Calu3 (cell line): Measurements from ENCODE around the gene MBP. TPM values are rescaled to one million over a fixed set of nuclear protein-coding genes. Genes with fewer than 3 reads are reported as not detected.

Source experiments
- BruUV-seq: library from RNA; stranded (reverse); fragments of 400-500 nt; replicated peaks from 2 replicates; lab custom pipeline; 2021; lab: Mats Ljungman, UMichigan
- CTCF ChIA-PET: fragments of 300-600 bp; sonication (Branson Sonifier 250); formaldehyde crosslinking; loops from one replicate; lab custom pipeline; 2022; ENCODE audit warnings: antibody characterized with exemption; lab: Charles Lee
- DNase-seq: peaks from one replicate; pipeline ENCODE4 v3.0.0; 2022
- H3K27ac Mint-ChIP-seq: one replicate; pipeline ENCODE4 v1.8.0; 2022; ENCODE audit warnings: mixed read lengths; ENCODE audit not compliant: unreplicated experiment
- H3K27me3 Mint-ChIP-seq: one replicate; pipeline ENCODE4 v1.8.0; 2022; ENCODE audit warnings: mixed read lengths; ENCODE audit not compliant: unreplicated experiment
- H3K36me3 Mint-ChIP-seq: one replicate; pipeline ENCODE4 v1.8.0; 2022; ENCODE audit warnings: mild to moderate bottlenecking, moderate library complexity, mixed read lengths; ENCODE audit not compliant: insufficient read depth, unreplicated experiment
- H3K4me1 Mint-ChIP-seq: one replicate; pipeline ENCODE4 v1.8.0; 2022; ENCODE audit warnings: mild to moderate bottlenecking, low read depth, mixed read lengths; ENCODE audit not compliant: unreplicated experiment
- H3K4me3 Mint-ChIP-seq: one replicate; pipeline ENCODE4 v1.8.0; 2022; ENCODE audit warnings: mild to moderate bottlenecking, low read depth, moderate library complexity, mixed read lengths; ENCODE audit not compliant: unreplicated experiment
- H3K9me3 Mint-ChIP-seq: one replicate; pipeline ENCODE4 v1.8.0; 2022; ENCODE audit warnings: low read depth, mixed read lengths; ENCODE audit not compliant: unreplicated experiment
- intact Hi-C: fragments of 100-400 bp; cut with micrococcal nuclease; formaldehyde crosslinking; loops from one replicate; pipeline ENCODE4 v1.10.0; 2022; ENCODE audit not compliant: unreplicated experiment
- total RNA-seq: library from RNA; stranded (reverse); gene quantifications from 2 replicates; pipeline ENCODE4 v1.2.3, GENCODE V29; 2022
- TF ChIP-seq, protein P1 (sequence below): fragments of 200-600 bp; IDR thresholded peaks from one replicate; pipeline ENCODE4 v1.8.0; 2022; ENCODE audit warnings: antibody characterized with exemption; ENCODE audit not compliant: unreplicated experiment

MBP gene
- total RNA-seq, 1 experiment from 2014 or later, result 221 TPM

DNA sequence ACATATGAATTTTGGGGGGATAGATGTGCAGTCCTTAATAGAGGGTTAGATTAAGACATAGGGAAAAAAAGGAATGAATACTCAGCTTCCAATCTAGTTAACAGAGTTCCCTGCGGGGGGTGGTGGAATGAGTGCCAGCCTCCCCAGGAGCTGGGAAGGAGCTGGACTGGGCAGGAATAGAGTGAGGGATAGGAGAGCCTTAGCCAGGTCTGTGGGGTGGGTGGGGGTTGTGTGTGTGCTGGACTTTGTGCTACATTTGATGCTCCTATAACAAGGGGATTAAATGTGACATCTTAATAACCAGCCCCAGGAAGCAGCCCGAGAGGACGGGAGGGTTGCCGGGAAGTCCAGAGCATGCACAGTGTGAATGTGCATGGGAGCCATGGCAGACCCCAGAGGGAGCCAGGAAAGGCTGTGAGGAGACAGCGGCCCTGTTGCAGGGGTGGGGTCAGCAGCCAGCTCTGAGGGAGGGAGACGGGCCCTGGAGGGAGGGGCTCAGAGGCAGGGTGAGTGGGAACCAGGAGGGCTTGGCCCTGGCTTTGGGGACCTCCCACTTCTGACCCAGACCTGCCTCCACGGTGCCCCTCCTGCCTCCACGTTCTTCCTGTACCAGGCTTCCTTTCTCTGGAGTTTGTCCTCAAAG is 3.6 kb upstream of the MBP start:
- intact Hi-C loops, result no loop called here
- DNase-seq, result no peak
- Mint-ChIP-seq H3K4me3 (no peak overlapping the region), H3K4me1 (no peaks in the 10 kb centered on the region), H3K27ac (no peak overlapping the region), H3K27me3 (no peaks in the 10 kb centered on the region), H3K9me3 (no peaks in the 10 kb centered on the region), H3K36me3 (peaks cover 30% of the 10 kb centered on the region)
- BruUV-seq, result no TSS peak
- TF ChIP-seq, protein P1, sequence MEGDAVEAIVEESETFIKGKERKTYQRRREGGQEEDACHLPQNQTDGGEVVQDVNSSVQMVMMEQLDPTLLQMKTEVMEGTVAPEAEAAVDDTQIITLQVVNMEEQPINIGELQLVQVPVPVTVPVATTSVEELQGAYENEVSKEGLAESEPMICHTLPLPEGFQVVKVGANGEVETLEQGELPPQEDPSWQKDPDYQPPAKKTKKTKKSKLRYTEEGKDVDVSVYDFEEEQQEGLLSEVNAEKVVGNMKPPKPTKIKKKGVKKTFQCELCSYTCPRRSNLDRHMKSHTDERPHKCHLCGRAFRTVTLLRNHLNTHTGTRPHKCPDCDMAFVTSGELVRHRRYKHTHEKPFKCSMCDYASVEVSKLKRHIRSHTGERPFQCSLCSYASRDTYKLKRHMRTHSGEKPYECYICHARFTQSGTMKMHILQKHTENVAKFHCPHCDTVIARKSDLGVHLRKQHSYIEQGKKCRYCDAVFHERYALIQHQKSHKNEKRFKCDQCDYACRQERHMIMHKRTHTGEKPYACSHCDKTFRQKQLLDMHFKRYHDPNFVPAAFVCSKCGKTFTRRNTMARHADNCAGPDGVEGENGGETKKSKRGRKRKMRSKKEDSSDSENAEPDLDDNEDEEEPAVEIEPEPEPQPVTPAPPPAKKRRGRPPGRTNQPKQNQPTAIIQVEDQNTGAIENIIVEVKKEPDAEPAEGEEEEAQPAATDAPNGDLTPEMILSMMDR, result no peak
- CTCF ChIA-PET, result interaction anchor here (0.6 kb wide), 1 partner anchor 951 kb away, joined by 3 read pairs; no protein-coding TSS in a partner anchor

DNA sequence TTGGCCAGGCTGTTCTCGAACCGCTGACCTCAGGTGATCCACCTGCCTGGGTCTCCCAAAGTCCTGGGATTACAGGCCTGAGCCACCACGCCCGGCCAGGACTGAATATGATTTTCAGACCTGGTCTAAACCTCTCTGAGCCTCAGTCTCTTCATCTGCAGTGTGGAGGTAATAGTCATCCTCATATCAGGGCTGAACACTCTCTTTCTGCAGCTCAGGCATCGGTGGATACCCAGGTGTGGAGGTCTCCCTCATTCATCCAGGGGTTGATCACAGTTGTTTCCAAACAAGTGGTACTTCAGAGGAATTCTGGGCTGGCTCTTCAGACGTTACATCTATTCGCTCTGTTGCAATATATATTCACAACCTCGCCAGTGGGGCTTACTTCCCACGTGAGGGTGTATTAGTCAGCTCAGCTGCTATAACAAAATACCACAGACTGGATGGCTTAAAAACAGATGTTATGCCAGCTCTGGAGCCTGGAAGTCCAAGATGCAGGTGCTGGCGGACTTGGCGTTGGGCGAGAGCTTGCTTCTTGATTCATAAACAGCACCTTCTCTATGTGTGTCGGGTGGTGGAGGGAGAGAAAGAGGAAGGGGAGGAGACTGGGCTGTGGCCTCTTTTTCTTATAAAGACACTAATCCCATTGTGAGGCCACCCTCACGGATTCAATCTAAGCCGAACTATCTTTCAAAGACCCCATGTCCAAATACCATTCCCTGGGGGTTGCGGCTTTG is 2.9 kb upstream of the MBP start:
- no peak overlapping the region for H3K27ac Mint-ChIP-seq
- TF ChIP-seq, protein P1, result no peak
- CTCF ChIA-PET, result interaction anchor here (0.6 to 1.8 kb wide), 3 partner anchors 77 to 952 kb away, joined by 3 to 5 read pairs (median 3); no protein-coding TSS in a partner anchor
- H3K9me3 Mint-ChIP-seq, result no peaks in the 10 kb centered on the region
- intact Hi-C loops, result no loop called here
- peaks cover 37% of the 10 kb centered on the region for H3K36me3 Mint-ChIP-seq
- BruUV-seq, result no TSS peak
- DNase-seq, result no peak
- H3K27me3 Mint-ChIP-seq, result no peaks in the 10 kb centered on the region
- H3K4me3 Mint-ChIP-seq, result no peak overlapping the region
- peaks cover 2% of the 10 kb centered on the region for H3K4me1 Mint-ChIP-seq

- intact Hi-C loops, result no loop called here
- Mint-ChIP-seq H3K4me3 (no peak overlapping the region), H3K4me1 (peaks cover 11% of the 10 kb centered on the region), H3K36me3 (peaks cover 46% of the 10 kb centered on the region), H3K9me3 (no peaks in the 10 kb centered on the region), H3K27ac (no peak overlapping the region), H3K27me3 (no peaks in the 10 kb centered on the region)
- TF ChIP-seq, protein P1, result no peak
- BruUV-seq, result no TSS peak
- CTCF ChIA-PET, result interaction anchor here (1.3 to 1.8 kb wide), 2 partner anchors 78 to 80 kb away, joined by 3 to 5 read pairs; no protein-coding TSS in a partner anchor
- DNase-seq, result no peak
These were observed 2.0 kb upstream of the MBP start for GRCh38 chr18:77134611-77135010.

GRCh38 chr18:77133835-77134496 is 1.4 kb upstream of the MBP start:
- H3K27ac Mint-ChIP-seq, result no peak overlapping the region
- H3K4me3 Mint-ChIP-seq, result peak overlapping the region; percentile 93
- peaks cover 17% of the 10 kb centered on the region for H3K4me1 Mint-ChIP-seq
- BruUV-seq, result no TSS peak
- CTCF ChIA-PET, result interaction anchor here (1.3 to 4.1 kb wide), 4 partner anchors 19 to 79 kb away, joined by 3 to 36 read pairs (median 19); no protein-coding TSS in a partner anchor
- TF ChIP-seq, protein P1, result no peak
- intact Hi-C loops, result no loop called here
- peak; percentile 43 for DNase-seq
- H3K9me3 Mint-ChIP-seq, result no peaks in the 10 kb centered on the region
- H3K27me3 Mint-ChIP-seq, result no peaks in the 10 kb centered on the region
- H3K36me3 Mint-ChIP-seq, result peaks cover 52% of the 10 kb centered on the region
